Measurements from ENCODE around the gene ESM1. TPM values are rescaled to one million over a fixed set of nuclear protein-coding genes. Genes with fewer than 3 reads are reported as not detected.
"Not testable (repeated sequence)": the region's sequence is repeated elsewhere in the genome, so short reads cannot be mapped to it uniquely, and the experiment has no call there.

ESM1 gene, protein sequence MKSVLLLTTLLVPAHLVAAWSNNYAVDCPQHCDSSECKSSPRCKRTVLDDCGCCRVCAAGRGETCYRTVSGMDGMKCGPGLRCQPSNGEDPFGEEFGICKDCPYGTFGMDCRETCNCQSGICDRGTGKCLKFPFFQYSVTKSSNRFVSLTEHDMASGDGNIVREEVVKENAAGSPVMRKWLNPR
- polyA plus RNA-seq (ENCODE audit: insufficient read length), result 1.7 TPM

DNA sequence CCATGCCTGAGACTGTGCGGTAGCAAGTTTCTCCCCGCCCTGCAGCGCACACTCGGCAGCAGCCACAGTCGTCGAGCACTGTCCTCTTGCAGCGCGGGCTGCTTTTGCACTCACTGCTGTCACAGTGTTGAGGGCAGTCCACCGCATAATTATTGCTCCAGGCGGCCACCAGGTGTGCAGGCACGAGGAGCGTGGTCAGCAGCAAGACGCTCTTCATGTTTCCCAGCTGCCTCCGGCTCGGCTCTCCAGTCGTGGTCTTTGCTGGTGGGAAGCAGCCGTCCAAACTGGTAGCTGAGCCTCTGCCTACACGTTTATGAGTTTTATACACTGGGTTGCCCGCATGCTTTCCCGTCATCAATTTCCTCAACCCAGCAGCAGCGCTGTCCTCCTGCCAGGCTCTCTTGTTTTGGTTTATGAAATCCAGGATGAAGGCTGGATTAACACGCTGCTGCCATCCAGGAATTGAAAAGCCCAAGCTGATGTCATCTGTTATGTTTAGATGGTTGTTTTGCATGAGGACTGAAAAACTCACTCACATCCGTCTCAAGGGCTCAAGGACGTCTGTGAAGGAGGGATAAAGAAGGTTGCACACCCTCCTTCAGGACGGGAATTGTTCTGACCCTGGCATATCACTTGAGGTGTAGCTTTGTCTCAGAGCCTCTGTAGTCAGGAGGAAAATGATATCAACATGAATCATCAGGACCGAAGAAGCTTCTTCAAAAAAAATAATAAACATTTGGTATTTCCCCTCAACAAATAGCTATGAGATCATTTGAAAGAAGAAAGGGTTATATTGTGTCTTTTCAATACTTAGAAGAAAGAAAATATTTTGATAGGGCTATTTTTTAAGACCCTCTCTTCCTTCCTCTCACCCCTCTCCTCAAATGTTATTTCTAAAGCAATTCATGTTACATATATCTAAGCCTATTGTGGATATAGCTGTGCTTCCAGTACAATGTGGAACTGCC, at the start of gene ESM1:
Gene ESM1, minus strand, starts transcription at position 293 of the 968 bp plus-strand sequence. Its CDS starts 76 bp downstream, at position 217.
- DNase-seq (ENCODE audit: low read depth), result no peak

DNA sequence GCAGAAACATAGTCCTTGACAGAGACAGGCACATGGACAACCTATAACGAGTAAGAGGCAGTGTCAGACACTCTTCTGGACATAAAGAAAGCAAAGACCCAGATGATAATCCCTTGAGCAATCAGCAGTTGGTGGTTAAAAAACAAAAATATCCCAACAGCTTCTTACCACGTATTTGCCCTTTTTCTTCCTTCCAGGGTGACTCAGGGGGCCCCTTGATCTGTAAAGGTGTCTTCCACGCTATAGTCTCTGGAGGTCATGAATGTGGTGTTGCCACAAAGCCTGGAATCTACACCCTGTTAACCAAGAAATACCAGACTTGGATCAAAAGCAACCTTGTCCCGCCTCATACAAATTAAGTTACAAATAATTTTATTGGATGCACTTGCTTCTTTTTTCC, 48.2 kb upstream of the ESM1 start:
- DNase-seq (ENCODE audit: low read depth), result no peak

DNA sequence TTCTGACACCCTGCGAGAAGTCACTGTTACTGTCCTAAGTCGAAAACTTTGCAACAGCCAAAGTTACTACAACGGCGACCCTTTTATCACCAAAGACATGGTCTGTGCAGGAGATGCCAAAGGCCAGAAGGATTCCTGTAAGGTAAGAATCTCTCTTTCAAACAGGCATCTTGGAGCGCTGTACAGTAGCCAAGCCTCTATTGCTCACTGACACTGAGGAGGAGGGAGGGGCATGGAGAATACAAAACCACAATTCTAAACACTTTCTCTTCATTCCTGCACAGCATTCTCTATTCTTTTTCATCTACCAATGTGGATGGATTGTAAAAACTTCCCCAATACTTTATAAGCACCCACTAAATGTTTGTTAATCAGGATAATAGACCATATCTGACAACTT, 46.1 kb upstream of the ESM1 start:
- DNase-seq (ENCODE audit: low read depth), result no peak

DNA sequence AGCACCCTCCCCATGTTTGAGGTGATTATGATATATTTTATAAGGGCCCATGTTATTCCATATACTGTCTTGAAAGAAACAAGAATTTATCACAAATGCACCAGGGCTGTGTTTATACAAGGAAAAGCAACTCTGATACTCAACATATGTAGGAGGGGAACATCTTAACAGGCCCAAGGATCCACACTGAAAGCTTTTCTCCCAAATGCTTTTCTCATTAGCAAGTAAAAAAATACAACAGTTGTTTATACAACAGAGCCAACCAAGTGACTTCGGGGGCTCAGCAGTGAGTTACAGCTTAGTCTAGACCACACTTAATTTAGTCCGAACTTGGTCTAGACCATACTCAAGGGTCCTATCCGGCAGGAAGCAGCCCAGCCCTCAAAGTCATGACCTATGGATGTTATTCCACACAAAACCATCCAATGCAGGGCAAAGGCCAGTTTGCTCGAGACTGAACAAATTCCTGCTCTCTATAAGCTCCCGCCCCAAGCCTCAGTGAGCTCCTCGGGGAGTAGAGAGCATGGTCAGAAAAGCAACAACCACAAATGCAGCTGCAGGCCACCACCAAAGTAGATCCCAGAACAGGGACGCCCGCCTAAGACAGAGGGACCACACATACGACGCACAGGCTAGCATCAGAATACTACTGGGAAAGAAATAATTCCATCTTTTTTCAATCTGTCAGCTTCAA, 45.4 kb upstream of the ESM1 start:
- no peak for DNase-seq (ENCODE audit: low read depth)

DNA sequence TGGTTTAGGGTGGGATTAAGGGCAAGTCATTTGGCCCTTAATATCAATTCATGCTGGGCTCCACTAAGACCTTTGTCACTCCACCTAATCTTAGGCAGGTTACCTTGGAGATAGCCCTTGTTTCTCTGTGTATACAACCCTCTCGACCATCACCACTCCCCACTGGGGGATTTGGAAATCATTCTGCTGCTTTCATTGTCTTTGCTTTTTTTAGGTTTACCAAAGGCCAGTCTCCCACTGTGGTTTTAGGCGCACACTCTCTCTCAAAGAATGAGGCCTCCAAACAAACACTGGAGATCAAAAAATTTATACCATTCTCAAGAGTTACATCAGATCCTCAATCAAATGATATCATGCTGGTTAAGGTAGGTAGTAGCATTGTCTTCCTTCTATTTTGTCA, 44.8 kb upstream of the ESM1 start:
- DNase-seq (ENCODE audit: low read depth), result no peak

DNA sequence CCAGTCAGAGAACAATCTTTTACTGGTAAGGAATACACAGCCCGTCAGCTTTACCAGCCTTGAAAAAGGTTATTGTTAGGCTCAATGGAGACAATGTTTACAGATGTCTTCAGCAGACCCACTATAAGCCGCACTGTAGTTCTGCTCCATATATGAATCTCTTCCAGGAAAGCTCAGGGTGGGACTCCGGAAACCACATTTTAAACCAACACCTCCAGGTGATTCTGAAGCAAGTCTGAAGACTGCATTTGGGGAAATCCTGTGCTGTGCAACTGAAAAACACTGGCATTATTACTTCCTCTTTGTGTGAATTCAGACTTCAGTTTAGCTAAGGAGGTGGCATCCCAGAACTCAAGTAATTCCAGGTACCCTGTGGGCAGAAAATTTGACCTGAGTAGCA, 42.2 kb upstream of the ESM1 start:
- no peak for DNase-seq (ENCODE audit: low read depth)

DNA sequence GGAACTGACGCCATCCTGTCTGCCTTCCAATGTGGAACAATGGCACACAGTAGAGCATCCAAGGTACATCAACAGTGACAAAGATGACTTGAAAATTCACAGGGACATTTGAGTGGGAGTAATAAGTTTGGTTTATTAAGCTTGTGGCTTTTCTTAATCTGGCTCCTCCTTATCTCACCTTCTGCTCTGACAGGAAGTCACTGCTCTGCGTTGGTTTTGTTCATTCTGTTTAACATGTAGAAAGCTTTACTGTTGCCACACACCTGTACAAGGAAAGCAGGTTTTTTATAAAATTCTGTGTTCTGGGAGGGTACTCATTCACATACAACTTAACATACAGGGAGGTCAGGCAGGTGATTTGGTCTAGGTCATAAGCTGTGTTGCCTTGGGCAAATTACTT, 37.1 kb upstream of the ESM1 start:
- no peak for DNase-seq (ENCODE audit: low read depth)

DNA sequence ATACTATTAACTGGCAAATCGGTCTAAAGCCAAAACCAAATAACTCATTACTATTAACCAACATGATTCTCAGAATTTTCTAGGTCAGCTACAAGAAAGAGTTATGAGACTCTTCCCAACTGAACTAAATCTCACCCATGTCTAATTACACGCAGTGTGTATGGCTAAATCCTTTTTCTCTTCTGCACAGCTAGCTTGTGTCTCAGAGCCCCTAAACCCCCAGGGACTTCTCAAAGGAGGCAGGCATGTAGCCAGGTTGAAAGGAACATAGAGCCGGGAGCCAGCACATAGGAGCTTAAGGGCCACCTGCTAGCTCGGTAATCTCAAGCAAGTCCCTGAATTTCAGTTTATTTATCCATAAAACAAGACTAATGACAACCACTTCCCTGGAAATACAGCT, 36.4 kb upstream of the ESM1 start:
- no peak for DNase-seq (ENCODE audit: low read depth)

DNA sequence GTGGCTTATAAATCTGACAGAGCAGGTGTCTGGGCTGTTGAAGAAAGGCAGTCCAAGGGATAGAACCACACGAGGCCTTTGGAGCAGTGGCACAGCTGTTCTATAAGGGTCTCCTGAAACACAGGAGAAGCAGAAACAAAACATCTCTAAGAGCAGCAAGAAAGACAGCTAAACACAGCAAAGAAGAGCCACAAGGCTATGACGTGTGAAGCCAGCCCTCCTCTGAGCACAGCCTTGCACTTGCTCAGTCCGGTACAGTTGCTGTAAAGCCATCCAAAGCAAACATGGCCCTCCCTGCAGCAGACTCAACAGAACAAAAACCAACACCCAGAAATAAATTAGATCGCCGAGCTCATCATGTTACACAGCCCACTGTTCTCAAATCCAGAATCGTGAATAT, 36.0 kb upstream of the ESM1 start:
- DNase-seq (ENCODE audit: low read depth), result no peak

DNA sequence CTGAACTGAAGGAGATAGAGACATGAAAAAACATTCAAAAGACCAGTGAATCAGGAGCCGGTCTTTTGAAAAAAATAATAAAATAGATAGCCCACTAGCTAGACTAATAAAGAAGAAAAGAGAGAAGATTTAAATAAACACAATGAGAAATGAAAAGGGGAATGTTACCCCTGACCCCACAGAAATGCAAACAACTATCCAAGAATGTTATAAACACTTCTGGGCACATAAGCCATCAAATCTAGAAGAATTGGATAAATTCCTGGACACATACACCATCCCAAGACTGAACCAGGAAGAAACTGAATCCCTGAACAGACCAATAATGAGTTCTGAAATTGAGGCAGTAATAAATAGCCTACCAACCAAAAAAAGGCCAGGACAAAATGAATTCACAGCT, 24.8 kb upstream of the ESM1 start:
- not testable (repeated sequence) for DNase-seq (ENCODE audit: low read depth)

DNA sequence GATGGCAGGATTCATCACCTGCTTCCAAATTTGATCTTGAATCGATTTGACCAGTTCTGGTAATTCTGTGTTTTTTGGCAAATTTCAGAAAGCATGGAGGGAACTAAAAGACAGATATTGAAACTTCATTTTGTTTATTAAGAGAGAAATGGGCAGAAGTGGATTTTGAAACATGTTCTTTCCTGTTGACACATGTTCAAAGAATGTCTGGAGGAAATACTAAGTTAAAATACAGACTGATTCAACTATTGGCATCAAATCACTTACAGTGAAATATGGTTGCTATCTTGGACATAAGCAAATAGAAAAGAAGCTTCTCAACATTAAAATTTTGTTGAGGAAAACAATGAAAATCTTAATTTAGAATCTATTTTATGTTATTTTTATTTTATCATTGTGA, 19.3 kb upstream of the ESM1 start:
- no peak for DNase-seq (ENCODE audit: low read depth)

DNA sequence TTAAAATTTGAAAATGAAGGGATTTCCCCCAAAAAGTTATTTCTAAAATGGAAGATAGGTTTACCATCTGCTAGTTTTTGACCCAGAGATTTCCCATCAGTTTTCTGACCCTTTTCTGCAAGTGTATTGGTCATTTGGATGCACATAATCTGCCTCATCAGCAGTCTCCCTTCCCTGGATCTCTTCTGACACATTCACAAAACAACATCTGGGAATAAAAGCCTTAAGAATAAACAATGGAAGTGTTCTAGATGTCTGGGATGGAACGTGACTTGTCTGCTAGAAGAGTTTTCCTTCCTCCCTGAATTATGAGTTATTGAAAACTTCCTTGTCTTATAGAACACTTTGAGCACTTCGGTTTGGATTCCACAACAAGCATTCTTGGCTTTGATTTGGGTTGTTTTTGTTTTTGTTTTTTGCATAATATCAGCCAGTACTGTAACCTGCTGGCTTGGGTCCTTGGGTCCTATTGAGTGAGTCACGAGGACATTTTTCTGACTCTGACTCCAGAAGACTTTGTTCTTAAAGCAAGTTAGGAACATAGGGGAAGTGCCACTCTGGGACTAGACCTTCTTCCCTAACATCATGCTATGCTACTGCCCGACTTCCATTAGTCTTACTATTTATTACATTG, 18.2 kb upstream of the ESM1 start:
- DNase-seq (ENCODE audit: low read depth), result no peak

DNA sequence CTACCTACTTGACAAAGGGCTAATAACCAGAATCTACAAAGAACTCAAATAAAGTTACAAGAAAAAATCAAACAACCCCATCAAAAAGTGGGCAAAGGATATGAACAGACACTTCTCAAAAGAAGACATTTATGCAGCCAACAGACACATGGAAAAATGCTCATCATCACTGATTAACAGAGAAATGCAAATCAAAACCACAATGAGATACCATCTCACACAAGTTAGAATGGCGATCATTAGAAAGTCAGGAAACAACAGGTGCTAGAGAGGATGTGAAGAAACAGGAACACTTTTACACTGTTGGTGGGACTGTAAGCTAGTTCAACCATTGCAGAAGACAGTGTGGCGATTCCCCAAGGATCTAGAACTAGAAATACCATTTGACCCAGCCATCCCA, 16.8 kb upstream of the ESM1 start:
- not testable (repeated sequence) for DNase-seq (ENCODE audit: low read depth)

DNA sequence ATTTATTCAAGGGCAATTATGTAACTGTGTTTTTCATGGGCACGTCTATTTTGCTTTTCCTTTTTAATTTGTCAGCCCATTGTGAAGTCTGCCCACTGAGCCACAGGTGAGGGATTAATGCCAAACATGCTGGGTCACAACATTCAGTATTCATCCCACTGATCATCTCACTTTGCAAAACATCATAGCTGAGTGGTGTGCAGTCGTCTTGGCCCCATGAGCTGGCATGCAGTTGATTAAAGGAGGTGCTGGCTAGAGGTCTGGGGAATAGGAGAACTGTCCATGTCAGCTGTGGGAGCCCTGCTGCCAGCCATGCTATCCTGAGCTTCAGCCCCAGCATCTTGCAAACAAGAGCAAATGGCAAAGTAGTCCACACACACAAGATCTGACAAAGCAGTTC, 11.7 kb upstream of the ESM1 start:
- no peak for DNase-seq (ENCODE audit: low read depth)

DNA sequence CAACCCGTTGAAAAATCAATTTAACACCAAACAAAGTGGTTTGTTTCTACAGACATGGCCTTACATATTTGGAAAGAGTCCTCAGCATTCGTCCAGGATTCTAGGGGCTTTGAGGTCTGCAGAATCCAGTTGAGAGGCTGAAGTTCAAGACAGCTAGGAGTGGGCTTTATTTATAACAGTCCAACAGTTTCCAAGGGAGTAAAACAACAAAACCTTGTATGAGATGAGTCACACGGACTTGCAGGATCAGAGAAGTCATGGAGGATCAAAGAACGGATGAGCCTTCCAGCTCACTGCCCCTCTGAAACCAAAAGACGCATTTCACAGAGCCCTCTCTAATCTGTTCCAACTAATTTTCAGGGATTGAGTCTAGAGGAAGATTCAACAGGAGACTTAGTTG, 11.1 kb upstream of the ESM1 start:
- no peak for DNase-seq (ENCODE audit: low read depth)

DNA sequence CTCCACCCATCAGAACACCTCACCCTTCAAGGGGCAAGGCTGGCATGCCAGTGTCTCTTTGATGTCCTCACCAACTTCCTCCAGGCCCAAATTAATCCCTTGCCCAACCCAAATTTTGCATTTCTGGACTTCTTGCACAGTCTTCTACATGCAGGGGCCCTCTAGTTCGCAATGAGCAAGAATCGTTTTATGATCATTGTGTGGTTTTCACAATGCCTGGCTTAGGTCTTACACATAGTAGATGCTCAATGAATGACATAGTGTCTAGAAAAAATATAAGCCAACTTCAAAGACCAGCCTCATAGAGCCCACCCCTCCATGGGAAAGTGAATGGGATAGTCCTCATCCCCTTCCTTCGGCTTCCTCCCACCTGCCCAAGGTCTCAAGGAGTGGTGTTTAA, 9.8 kb upstream of the ESM1 start:
- DNase-seq (ENCODE audit: low read depth), result no peak

DNA sequence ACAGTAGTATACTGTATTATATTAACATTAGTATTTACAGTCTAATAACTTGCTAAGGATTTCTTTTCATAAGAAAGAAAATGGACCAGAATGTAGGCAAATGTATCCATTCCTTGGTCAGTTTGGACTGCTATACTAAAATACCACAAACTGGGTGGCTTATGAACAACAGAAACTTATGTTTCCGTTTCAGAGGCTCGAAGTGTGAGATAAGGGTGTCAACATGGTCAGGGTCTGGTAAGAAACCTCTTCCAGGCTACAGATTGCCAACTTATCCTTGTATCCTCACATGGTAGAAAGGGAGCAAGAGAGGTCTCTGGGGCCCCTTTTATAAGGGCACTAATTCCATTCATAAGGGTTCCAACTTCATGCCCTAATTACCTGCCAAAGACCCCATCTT, 9.2 kb upstream of the ESM1 start:
- DNase-seq (ENCODE audit: low read depth), result no peak

DNA sequence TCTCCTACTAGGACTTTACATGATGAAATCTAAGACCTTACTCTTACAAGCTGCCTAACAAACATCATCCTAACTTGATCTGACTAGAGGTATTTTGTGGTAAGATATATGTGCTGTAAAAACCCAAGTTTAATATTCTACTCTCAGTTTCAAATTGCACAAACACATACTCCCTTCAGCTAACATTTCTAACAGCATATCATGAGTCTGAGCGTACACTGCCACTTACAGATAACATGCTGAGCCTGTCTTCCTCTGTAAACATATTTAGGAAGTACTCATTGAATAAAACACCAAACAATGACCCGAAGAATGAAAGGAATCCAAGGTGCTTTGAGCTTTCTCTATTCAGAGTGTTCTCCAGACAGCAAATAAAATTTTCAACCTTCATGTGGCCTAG, 7.9 kb upstream of the ESM1 start:
- DNase-seq (ENCODE audit: low read depth), result no peak

DNA sequence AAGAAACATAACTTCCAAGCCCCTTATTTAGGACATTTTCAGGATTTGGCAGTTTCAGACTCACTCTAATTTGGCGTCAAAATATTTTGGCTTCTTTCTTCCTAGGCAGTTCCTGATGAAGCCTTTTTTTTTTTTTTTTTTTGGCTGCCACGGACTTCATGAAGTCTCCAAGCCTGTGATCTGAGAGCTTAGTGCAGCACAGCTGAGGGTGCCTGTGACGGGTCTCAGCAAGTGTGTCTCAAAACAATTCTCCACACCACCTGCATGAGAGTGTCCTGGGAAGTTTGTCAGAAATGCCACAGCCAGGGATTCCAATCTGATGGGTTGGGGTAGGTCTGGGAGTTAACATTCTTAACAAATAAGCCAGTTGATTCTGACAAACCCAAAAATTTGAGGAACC, 6.0 kb upstream of the ESM1 start:
- DNase-seq (ENCODE audit: low read depth), result no peak

DNA sequence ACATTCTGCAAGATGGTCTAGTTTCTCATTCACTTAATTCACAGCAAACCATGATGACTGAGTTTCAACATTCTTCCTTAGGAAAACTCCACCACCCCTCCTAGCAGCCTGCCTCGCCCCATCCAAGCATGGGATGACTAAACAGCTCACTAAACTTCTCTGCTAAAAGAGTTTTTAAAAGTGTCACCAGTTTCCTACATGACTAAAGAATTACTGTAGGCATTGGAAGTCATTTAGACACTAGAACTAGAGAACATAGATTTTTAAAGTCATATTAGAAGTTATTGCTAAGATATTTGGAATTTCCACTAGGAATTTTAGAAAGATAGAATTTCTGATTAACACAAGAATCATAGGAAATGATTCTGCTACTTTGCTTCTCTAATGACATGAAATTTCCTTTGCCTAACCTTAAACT, 5.5 kb upstream of the ESM1 start:
- DNase-seq (ENCODE audit: low read depth), result no peak

DNA sequence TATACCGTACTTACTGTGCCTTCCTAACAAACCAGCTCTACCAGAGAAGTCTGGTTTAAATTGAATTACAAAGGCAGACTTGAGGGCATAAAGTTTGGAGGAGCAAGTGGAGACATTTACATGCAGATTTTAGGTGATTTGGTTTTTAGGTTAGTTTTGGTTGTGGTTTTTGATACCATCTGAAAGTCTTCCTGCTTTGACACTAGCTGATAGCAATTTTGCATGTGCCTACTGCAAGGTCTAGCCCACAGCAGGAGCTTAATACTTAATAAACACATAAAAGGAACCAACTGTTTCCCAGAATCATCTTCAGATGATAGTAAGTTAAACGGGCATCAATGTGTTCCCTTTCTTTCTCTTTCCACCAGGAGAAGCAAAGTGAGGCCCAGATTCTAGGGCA, 3.4 kb upstream of the ESM1 start:
- no peak for DNase-seq (ENCODE audit: low read depth)

DNA sequence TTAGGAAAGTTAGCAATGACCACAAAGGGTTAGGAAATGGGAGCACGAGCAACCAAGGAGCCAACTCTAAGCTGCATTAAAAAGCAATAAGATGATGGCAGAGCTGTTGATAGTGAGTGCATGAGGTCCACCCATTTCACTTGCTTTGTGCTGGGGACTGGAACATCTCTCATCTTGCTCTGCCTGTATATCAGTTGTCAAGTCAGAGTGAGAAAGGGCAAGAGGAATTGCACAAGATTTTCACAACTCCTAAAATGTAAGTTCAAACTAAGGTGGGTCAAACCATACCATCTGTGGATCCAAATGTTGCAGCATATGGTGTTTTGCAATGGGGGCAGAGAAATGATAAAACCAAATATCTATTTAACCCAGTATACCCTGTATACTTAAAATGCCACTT, 2.8 kb upstream of the ESM1 start:
- no peak for DNase-seq (ENCODE audit: low read depth)
